HEK293 (cell line): ENCODE results near the gene PANK2.

ENCODE experiments used
- CTCF ChIA-PET: fragments of 350-600 bp; formaldehyde crosslinking; extraction: SDS; loops from one replicate; lab custom pipeline; 2021; ENCODE audit warnings: antibody characterized with exemption; lab: Yijun Ruan, JAX
- POLR2A ChIA-PET: fragments of 300-600 bp; formaldehyde crosslinking; extraction: SDS; loops from one replicate; lab custom pipeline; 2020; ENCODE audit warnings: antibody characterized with exemption, inconsistent platforms; lab: Yijun Ruan, JAX
- H3K27ac ChIP-seq: fragments of 200-500 bp; sonication (Bioruptor generic); 2 replicates; pipeline ENCODE4 v1.5.1; 2014; ENCODE audit warnings: low read depth, low read length, control low read depth, inconsistent platforms; ENCODE audit errors: extremely low read depth
- H3K36me3 ChIP-seq, 2 experiments: fragments of 200-500 bp in 1 of 2; sonication (Bioruptor generic) in 1 of 2; 1 replicate in 1 of 2; 2 replicates in 1 of 2; pipeline ENCODE4 v1.5.1; 2014 to 2017; ENCODE audit warnings: inconsistent platforms in 2 of 2, low read length in 2 of 2; ENCODE audit not compliant: control insufficient read depth in 2 of 2, insufficient read depth in 1 of 2
- H3K4me1 ChIP-seq: fragments of 200-500 bp; sonication (Bioruptor generic); 2 replicates; pipeline ENCODE4 v1.5.1; 2014; ENCODE audit warnings: mild to moderate bottlenecking, low read length, inconsistent platforms; ENCODE audit not compliant: control insufficient read depth, insufficient read depth
- H3K4me3 ChIP-seq: 2 replicates; pipeline ENCODE4 v1.5.1; 2011; ENCODE audit warnings: low read depth, mild to moderate bottlenecking, control low read depth, low read length, moderate library complexity
- H3K9me3 ChIP-seq: fragments of 200-500 bp; sonication (Bioruptor generic); 2 replicates; pipeline ENCODE4 v1.5.1; 2014; ENCODE audit warnings: low read depth, low read length, inconsistent platforms; ENCODE audit not compliant: control insufficient read depth, insufficient read depth
- HOXD13 ChIP-seq: sonication (generic); formaldehyde crosslinking; IDR thresholded peaks from 2 replicates; pipeline ENCODE4 v1.8.0; 2022; ENCODE audit warnings: missing genetic modification reagents, borderline replicate concordance
- SCRT1 ChIP-seq: fragments of 450-650 bp; formaldehyde crosslinking; IDR thresholded peaks from 2 replicates; pipeline ENCODE4 v1.5.1; 2016; ENCODE audit warnings: missing biosample characterization, missing genetic modification characterization, borderline replicate concordance
- SP3 ChIP-seq: fragments of 450-650 bp; formaldehyde crosslinking; IDR thresholded peaks from 2 replicates; pipeline ENCODE4 v1.5.1; 2016; ENCODE audit warnings: missing biosample characterization, missing genetic modification characterization
- WT1 ChIP-seq: fragments of 450-650 bp; formaldehyde crosslinking; IDR thresholded peaks from 2 replicates; pipeline ENCODE4 v1.5.1; 2016; ENCODE audit warnings: missing biosample characterization, missing genetic modification characterization
- YY1 ChIP-seq: fragments of 450-650 bp; formaldehyde crosslinking; IDR thresholded peaks from 2 replicates; pipeline ENCODE4 v1.5.1; 2018; ENCODE audit warnings: missing biosample characterization, missing genetic modification characterization
- ZBTB17 ChIP-seq: fragments of 450-650 bp; formaldehyde crosslinking; IDR thresholded peaks from 2 replicates; pipeline ENCODE4 v1.5.1; 2016; ENCODE audit warnings: missing biosample characterization, missing genetic modification characterization
- ZBTB21 ChIP-seq: fragments of 450-650 bp; formaldehyde crosslinking; IDR thresholded peaks from 2 replicates; pipeline ENCODE4 v1.5.1; 2017; ENCODE audit warnings: missing biosample characterization, missing genetic modification characterization
- ZFHX2 ChIP-seq: fragments of 450-650 bp; formaldehyde crosslinking; conservative IDR thresholded peaks from 2 replicates; pipeline ENCODE4 v1.5.1; 2016; ENCODE audit warnings: missing biosample characterization, missing genetic modification characterization
- ZNF10 ChIP-seq: fragments of 450-650 bp; formaldehyde crosslinking; IDR thresholded peaks from 2 replicates; pipeline ENCODE4 v1.5.1; 2017; ENCODE audit warnings: missing biosample characterization, missing genetic modification characterization
- ZNF114 ChIP-seq: fragments of 450-650 bp; formaldehyde crosslinking; IDR thresholded peaks from 2 replicates; pipeline ENCODE4 v1.5.0; 2017; ENCODE audit warnings: missing biosample characterization, missing genetic modification characterization
- ZNF239 ChIP-seq: fragments of 450-650 bp; formaldehyde crosslinking; IDR thresholded peaks from 2 replicates; pipeline ENCODE4 v1.5.1; 2016; ENCODE audit warnings: missing biosample characterization, missing genetic modification characterization
- ZNF335 ChIP-seq: fragments of 450-650 bp; formaldehyde crosslinking; conservative IDR thresholded peaks from 2 replicates; pipeline ENCODE4 v1.5.1; 2016; ENCODE audit warnings: missing biosample characterization, missing genetic modification characterization
- ZNF350 ChIP-seq: fragments of 450-650 bp; formaldehyde crosslinking; IDR thresholded peaks from 2 replicates; pipeline ENCODE4 v1.5.0; 2017; ENCODE audit warnings: missing biosample characterization, mild to moderate bottlenecking, missing genetic modification characterization
- ZNF398 ChIP-seq: fragments of 450-650 bp; formaldehyde crosslinking; IDR thresholded peaks from 2 replicates; pipeline ENCODE4 v1.5.1; 2017; ENCODE audit warnings: missing biosample characterization, missing genetic modification characterization
- ZNF501 ChIP-seq: fragments of 450-650 bp; formaldehyde crosslinking; IDR thresholded peaks from 2 replicates; pipeline ENCODE4 v1.5.1; 2016; ENCODE audit warnings: missing biosample characterization, missing genetic modification characterization
- ZNF561 ChIP-seq: fragments of 450-650 bp; IDR thresholded peaks from 2 replicates; pipeline ENCODE4 v1.5.1; 2018; ENCODE audit warnings: missing biosample characterization, missing genetic modification characterization, borderline replicate concordance
- ZNF600 ChIP-seq: fragments of 450-650 bp; formaldehyde crosslinking; IDR thresholded peaks from 2 replicates; pipeline ENCODE4 v1.5.1; 2016; ENCODE audit warnings: missing biosample characterization, missing genetic modification characterization
- ZNF626 ChIP-seq: fragments of 450-650 bp; sonication (Bioruptor Pico); formaldehyde crosslinking; IDR thresholded peaks from 2 replicates; pipeline ENCODE4 v1.5.1; 2018; ENCODE audit warnings: missing biosample characterization, missing genetic modification characterization, inconsistent platforms
- ZNF76 ChIP-seq: fragments of 450-650 bp; formaldehyde crosslinking; IDR thresholded peaks from 2 replicates; pipeline ENCODE4; 2016; ENCODE audit warnings: low read depth, missing biosample characterization, missing genetic modification characterization, borderline replicate concordance
- ZSCAN16 ChIP-seq: fragments of 450-650 bp; formaldehyde crosslinking; IDR thresholded peaks from 2 replicates; pipeline ENCODE4 v1.5.1; 2016; ENCODE audit warnings: missing biosample characterization, missing genetic modification characterization
- ZSCAN30 ChIP-seq: fragments of 450-650 bp; IDR thresholded peaks from 2 replicates; pipeline ENCODE4 v1.5.1; 2018; ENCODE audit warnings: missing biosample characterization, mild to moderate bottlenecking, missing genetic modification characterization, moderate library complexity
- TF ChIP-seq, protein P1 (sequence below): fragments of 450-650 bp; formaldehyde crosslinking; IDR thresholded peaks from 2 replicates; pipeline ENCODE4; 2016; ENCODE audit warnings: missing biosample characterization, missing genetic modification characterization
- TF ChIP-seq, protein P2 (sequence below): IDR thresholded peaks from 2 replicates; pipeline ENCODE4 v1.6.1; 2011; ENCODE audit warnings: mild to moderate bottlenecking, low read depth, low read length, borderline replicate concordance
- TF ChIP-seq, protein P3 (sequence below): fragments of 450-650 bp; formaldehyde crosslinking; IDR thresholded peaks from 2 replicates; pipeline ENCODE4 v1.5.1; 2016; ENCODE audit warnings: missing biosample characterization, missing genetic modification characterization
- TF ChIP-seq, protein P4 (sequence below): fragments of 450-650 bp; formaldehyde crosslinking; IDR thresholded peaks from 2 replicates; pipeline ENCODE4 v1.5.1; 2016; ENCODE audit warnings: missing biosample characterization, missing genetic modification characterization

Gene PANK2

DNA sequence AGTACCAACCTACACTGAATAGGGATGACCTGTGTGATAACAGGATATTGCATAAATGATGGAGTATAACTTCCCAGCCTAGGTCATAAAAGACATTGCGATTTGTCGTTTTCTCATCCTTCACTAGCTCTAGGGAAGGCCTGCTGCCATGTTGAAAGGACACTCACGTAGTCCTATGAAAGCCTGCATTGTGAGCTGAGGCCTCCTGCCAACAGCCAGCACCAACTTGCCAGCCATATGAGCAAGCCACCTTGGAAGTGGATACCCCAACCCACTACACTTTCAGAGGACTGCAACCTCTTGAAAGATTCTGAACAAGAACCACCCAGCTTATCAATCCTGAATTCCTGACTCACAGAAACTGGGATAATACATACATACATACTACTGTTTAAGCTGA is 3.5 kb upstream of the PANK2 start:
- Histone ChIP-seq H3K4me3 (no peak overlapping the region), H3K36me3 (peaks cover 0 to 12% of the 10 kb centered on the region in 2 experiments; a peak in 2 of 3 replicates), H3K27ac (no peak overlapping the region), H3K4me1 (peaks cover 8% of the 10 kb centered on the region), H3K9me3 (no peaks in the 10 kb centered on the region)
- POLR2A ChIA-PET: interaction anchor here (0.6 to 1.6 kb wide), 3 partner anchors 8 to 54 kb away, joined by 3 to 6 read pairs (median 3); no protein-coding TSS in a partner anchor
- CTCF ChIA-PET: interaction anchor here (0.6 to 1.4 kb wide), 6 partner anchors 42 to 224 kb away, joined by 3 to 6 read pairs (median 3); no protein-coding TSS in a partner anchor
- TF ChIP-seq, protein P1, sequence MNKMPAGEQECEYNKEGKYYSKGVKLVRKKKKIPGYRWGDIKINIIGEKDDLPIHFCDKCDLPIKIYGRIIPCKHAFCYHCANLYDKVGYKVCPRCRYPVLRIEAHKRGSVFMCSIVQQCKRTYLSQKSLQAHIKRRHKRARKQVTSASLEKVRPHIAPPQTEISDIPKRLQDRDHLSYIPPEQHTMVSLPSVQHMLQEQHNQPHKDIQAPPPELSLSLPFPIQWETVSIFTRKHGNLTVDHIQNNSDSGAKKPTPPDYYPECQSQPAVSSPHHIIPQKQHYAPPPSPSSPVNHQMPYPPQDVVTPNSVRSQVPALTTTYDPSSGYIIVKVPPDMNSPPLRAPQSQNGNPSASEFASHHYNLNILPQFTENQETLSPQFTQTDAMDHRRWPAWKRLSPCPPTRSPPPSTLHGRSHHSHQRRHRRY (tag by site-specific recombination): no peak
- TF ChIP-seq ZNF561 (tag by site-specific recombination): no peak
- no peak for TF ChIP-seq ZNF398 (tag by site-specific recombination)
- TF ChIP-seq ZNF114 (tag by site-specific recombination): no peak
- no peak for TF ChIP-seq ZNF600 (tag by site-specific recombination)
- no peak for TF ChIP-seq ZNF626 (tag by site-specific recombination)
- TF ChIP-seq ZNF501 (tag by site-specific recombination): no peak
- no peak for TF ChIP-seq ZBTB17
- TF ChIP-seq ZNF335 (tag by site-specific recombination): no peak
- TF ChIP-seq ZNF10 (tag by site-specific recombination): no peak
- no peak for TF ChIP-seq ZNF239 (tag by site-specific recombination)
- no peak for TF ChIP-seq WT1 (tag by site-specific recombination)
- no peak for TF ChIP-seq SP3 (tag by site-specific recombination)

- ChIA-PET POLR2A (interaction anchor here (0.6 to 1.3 kb wide), 4 partner anchors 33 to 189 kb away, joined by 3 to 5 read pairs (median 4); partner anchors contain the start of gene ADISSP), CTCF (interaction anchor here (0.6 to 2.3 kb wide), 7 partner anchors 25 to 834 kb away, joined by 3 to 17 read pairs (median 5); no protein-coding TSS in a partner anchor)
- TF ChIP-seq ZSCAN16 (tag by site-specific recombination) (no peak), YY1 (no peak), ZFHX2 (0 out of 2 replicates have a peak, but pooled peaks have one; percentile 11), ZBTB21 (tag by site-specific recombination) (0 out of 2 replicates have a peak, but pooled peaks have one; percentile 10), ZNF76 (tag by site-specific recombination) (no peak), ZNF501 (tag by site-specific recombination) (no peak), ZNF350 (tag by site-specific recombination) (no peak), SCRT1 (no peak), ZSCAN30 (tag by site-specific recombination) (no peak), HOXD13 (CRISPR knock-in tag) (no peak)
- TF ChIP-seq, protein P2, sequence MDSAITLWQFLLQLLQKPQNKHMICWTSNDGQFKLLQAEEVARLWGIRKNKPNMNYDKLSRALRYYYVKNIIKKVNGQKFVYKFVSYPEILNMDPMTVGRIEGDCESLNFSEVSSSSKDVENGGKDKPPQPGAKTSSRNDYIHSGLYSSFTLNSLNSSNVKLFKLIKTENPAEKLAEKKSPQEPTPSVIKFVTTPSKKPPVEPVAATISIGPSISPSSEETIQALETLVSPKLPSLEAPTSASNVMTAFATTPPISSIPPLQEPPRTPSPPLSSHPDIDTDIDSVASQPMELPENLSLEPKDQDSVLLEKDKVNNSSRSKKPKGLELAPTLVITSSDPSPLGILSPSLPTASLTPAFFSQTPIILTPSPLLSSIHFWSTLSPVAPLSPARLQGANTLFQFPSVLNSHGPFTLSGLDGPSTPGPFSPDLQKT: no peak
- TF ChIP-seq, protein P3, sequence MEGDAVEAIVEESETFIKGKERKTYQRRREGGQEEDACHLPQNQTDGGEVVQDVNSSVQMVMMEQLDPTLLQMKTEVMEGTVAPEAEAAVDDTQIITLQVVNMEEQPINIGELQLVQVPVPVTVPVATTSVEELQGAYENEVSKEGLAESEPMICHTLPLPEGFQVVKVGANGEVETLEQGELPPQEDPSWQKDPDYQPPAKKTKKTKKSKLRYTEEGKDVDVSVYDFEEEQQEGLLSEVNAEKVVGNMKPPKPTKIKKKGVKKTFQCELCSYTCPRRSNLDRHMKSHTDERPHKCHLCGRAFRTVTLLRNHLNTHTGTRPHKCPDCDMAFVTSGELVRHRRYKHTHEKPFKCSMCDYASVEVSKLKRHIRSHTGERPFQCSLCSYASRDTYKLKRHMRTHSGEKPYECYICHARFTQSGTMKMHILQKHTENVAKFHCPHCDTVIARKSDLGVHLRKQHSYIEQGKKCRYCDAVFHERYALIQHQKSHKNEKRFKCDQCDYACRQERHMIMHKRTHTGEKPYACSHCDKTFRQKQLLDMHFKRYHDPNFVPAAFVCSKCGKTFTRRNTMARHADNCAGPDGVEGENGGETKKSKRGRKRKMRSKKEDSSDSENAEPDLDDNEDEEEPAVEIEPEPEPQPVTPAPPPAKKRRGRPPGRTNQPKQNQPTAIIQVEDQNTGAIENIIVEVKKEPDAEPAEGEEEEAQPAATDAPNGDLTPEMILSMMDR (tag by site-specific recombination): no peak
- TF ChIP-seq, protein P4, sequence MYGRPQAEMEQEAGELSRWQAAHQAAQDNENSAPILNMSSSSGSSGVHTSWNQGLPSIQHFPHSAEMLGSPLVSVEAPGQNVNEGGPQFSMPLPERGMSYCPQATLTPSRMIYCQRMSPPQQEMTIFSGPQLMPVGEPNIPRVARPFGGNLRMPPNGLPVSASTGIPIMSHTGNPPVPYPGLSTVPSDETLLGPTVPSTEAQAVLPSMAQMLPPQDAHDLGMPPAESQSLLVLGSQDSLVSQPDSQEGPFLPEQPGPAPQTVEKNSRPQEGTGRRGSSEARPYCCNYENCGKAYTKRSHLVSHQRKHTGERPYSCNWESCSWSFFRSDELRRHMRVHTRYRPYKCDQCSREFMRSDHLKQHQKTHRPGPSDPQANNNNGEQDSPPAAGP (tag by site-specific recombination): no peak
- Histone ChIP-seq H3K27ac (peak overlapping the region; percentile 97; the same call in 1 of the 2 replicates), H3K36me3 (peaks cover 15 to 31% of the 10 kb centered on the region in 2 experiments; a peak in 2 of 3 replicates), H3K4me1 (peaks cover 24% of the 10 kb centered on the region), H3K9me3 (no peaks in the 10 kb centered on the region), H3K4me3 (peak overlapping the region; percentile 74)
Measured at GRCh38 chr20:3887876-3888620, 1.1 kb upstream of the PANK2 start.
